Osteoblast (primary cell): Measurements from ENCODE around the gene ALG14. TPM values are rescaled to one million over a fixed set of nuclear protein-coding genes. Genes with fewer than 3 reads are reported as not detected.

Source experiments
- DNase-seq: peaks from one replicate; pipeline ENCODE4 v3.0.0; 2011; ENCODE audit warnings: low spot score, mixed read lengths; ENCODE audit not compliant: insufficient read length; ENCODE audit errors: missing footprints
- H2AFZ ChIP-seq: 2 replicates; pipeline ENCODE4 v1.6.0; 2011; ENCODE audit warnings: mild to moderate bottlenecking, low read length
- H3K27ac ChIP-seq: 2 replicates; pipeline ENCODE4 v1.5.1; 2011; ENCODE audit warnings: mild to moderate bottlenecking, low read depth, low read length, moderate library complexity
- H3K27me3 ChIP-seq: 2 replicates; pipeline ENCODE4 v1.6.0; 2012; ENCODE audit warnings: mild to moderate bottlenecking, control low read depth, inconsistent platforms, low read length, moderate library complexity; ENCODE audit not compliant: insufficient read depth
- H3K36me3 ChIP-seq: 2 replicates; pipeline ENCODE4 v1.5.1; 2011; ENCODE audit warnings: mild to moderate bottlenecking, low read length, control low read depth, moderate library complexity; ENCODE audit not compliant: insufficient read depth
- H3K4me1 ChIP-seq: 2 replicates; pipeline ENCODE4 v1.5.1; 2011; ENCODE audit warnings: mild to moderate bottlenecking, low read length, control low read depth, moderate library complexity; ENCODE audit not compliant: insufficient read depth
- H3K4me2 ChIP-seq: 2 replicates; pipeline ENCODE4 v1.6.0; 2011; ENCODE audit warnings: mild to moderate bottlenecking, low read length; ENCODE audit not compliant: insufficient read depth
- H3K4me3 ChIP-seq: fragments of 200-600 bp; sonication (generic); 3 replicates; pipeline ENCODE4 v1.5.1; 2012; ENCODE audit warnings: mild to moderate bottlenecking, low read length, inconsistent platforms; ENCODE audit not compliant: insufficient read depth
- H3K79me2 ChIP-seq: 2 replicates; pipeline ENCODE4 v1.6.0; 2012; ENCODE audit warnings: mild to moderate bottlenecking, low read length, control low read depth, inconsistent platforms; ENCODE audit not compliant: insufficient read depth
- H3K9me3 ChIP-seq: 2 replicates; pipeline ENCODE4 v1.5.1; 2011; ENCODE audit warnings: low read depth, low read length, control low read depth
- H4K20me1 ChIP-seq: 2 replicates; pipeline ENCODE4 v1.6.0; 2012; ENCODE audit warnings: mild to moderate bottlenecking, low read length, control low read depth; ENCODE audit not compliant: insufficient read depth
- CTCF ChIP-seq: IDR thresholded peaks from 2 replicates; pipeline ENCODE4 v1.5.1; 2011; ENCODE audit warnings: mild to moderate bottlenecking, low read depth, low read length, moderate library complexity; ENCODE audit errors: extremely low read depth
- total RNA-seq: library from RNA; depleted of rRNA; stranded (reverse); fragments of >200 nt; gene quantifications from 2 replicates; pipeline ENCODE4 v1.2.3, GENCODE V29; 2012

The ALG14 gene
- total RNA-seq, 1 donor: 1.4 TPM

- H3K9me3 ChIP-seq: no peaks in the 10 kb centered on the region
- no peaks in the 10 kb centered on the region for H3K79me2 ChIP-seq
- H3K36me3 ChIP-seq: no peaks in the 10 kb centered on the region
- no peaks in the 10 kb centered on the region for H4K20me1 ChIP-seq
- DNase-seq: no peak
- no peak for TF ChIP-seq CTCF
- no peak overlapping the region for H2AFZ ChIP-seq
- no peaks in the 10 kb centered on the region for H3K27me3 ChIP-seq
- no peak overlapping the region for H3K4me3 ChIP-seq
- H3K4me2 ChIP-seq: no peak overlapping the region
- H3K4me1 ChIP-seq: peaks cover 34% of the 10 kb centered on the region
- no peak overlapping the region for H3K27ac ChIP-seq
These were observed 135.7 kb downstream of the ALG14 start for GRCh38 chr1:94936861-94937620.

GRCh38 chr1:94935476-94935875, 137.3 kb downstream of the ALG14 start:
- H3K9me3 ChIP-seq: no peaks in the 10 kb centered on the region
- no peak for TF ChIP-seq CTCF
- no peaks in the 10 kb centered on the region for H4K20me1 ChIP-seq
- no peak overlapping the region for H3K27ac ChIP-seq
- no peak overlapping the region for H3K4me2 ChIP-seq
- H2AFZ ChIP-seq: no peak overlapping the region
- H3K79me2 ChIP-seq: no peaks in the 10 kb centered on the region
- DNase-seq: no peak
- H3K4me1 ChIP-seq: peaks cover 34% of the 10 kb centered on the region
- no peaks in the 10 kb centered on the region for H3K36me3 ChIP-seq
- H3K27me3 ChIP-seq: no peaks in the 10 kb centered on the region
- no peak overlapping the region for H3K4me3 ChIP-seq

- Histone ChIP-seq H3K4me1 (peaks cover 34% of the 10 kb centered on the region), H3K9me3 (no peaks in the 10 kb centered on the region), H4K20me1 (no peaks in the 10 kb centered on the region), H2AFZ (no peak overlapping the region), H3K36me3 (no peaks in the 10 kb centered on the region), H3K27ac (no peak overlapping the region), H3K4me2 (no peak overlapping the region), H3K27me3 (no peaks in the 10 kb centered on the region), H3K4me3 (no peak overlapping the region), H3K79me2 (no peaks in the 10 kb centered on the region)
- DNase-seq: no peak
- no peak for TF ChIP-seq CTCF
These were observed 137.7 kb downstream of the ALG14 start for GRCh38 chr1:94935034-94935433.

GRCh38 chr1:94934551-94934950, 138.2 kb downstream of the ALG14 start:
- no peaks in the 10 kb centered on the region for H4K20me1 ChIP-seq
- H3K4me3 ChIP-seq: no peak overlapping the region
- H3K9me3 ChIP-seq: no peaks in the 10 kb centered on the region
- no peak overlapping the region for H3K27ac ChIP-seq
- H3K27me3 ChIP-seq: no peaks in the 10 kb centered on the region
- no peaks in the 10 kb centered on the region for H3K36me3 ChIP-seq
- DNase-seq: no peak
- H3K4me1 ChIP-seq: peaks cover 35% of the 10 kb centered on the region
- H2AFZ ChIP-seq: no peak overlapping the region
- TF ChIP-seq CTCF: no peak
- no peak overlapping the region for H3K4me2 ChIP-seq
- H3K79me2 ChIP-seq: peaks cover 4% of the 10 kb centered on the region
